Measurements from ENCODE around the gene BCR.

BCR gene

DNA sequence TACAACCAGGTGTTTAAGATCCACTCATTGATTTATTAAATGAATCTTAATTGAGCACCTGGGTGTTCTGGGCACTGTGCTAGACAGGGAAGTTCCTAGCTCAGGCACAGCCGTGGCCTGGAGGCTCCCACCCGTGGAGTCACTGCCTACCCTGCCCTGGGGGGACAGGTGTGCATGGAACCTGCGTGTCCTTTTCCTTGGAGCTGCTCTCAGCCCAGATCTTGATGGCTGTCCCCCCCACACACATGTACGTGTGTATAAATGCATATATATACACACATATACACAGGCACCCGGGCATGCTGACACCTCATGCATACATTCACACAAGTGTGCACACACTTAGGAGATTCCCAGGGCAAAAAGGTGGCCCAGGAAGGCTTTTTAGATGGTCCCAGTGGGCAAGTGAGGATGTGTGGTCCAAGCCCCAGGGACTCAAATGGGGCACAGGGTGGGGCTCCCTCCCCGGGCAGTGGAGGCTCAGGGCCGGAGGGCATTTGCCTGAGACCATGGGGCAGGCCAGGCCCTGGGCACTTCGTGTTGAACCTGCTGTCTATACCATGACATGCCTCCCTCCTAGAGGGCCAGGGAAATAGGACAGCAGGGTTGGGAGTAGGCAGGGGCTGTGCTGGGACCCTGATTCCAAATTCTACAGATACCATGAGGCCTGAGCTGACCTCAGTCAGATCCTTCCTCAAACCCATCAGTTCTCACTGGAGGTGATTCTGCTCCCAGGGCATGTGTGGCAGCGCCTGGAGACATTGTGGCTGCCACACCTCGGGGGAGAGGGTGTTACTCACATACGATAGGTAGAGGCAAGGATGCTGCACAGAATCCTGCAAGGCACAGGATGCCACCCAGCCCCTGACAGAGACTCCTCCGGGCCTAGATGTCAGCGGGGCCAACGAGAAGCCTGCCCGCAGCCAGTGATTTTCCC, 77.8 kb downstream of the BCR start:
- DNase-seq (ENCODE audit: low read depth, low spot score) = no peak
- Histone ChIP-seq H3K4me3 (ENCODE audit: insufficient read length, low read depth) (no peak overlapping the region), H3K9me3 (ENCODE audit: insufficient read depth, low read length) (no peaks in the 10 kb centered on the region), H3K36me3 (ENCODE audit: insufficient read depth, insufficient read length, low read length) (peaks cover 74% of the 10 kb centered on the region), H3K27me3 (ENCODE audit: insufficient read depth, insufficient read length) (no peaks in the 10 kb centered on the region), H3K9ac (ENCODE audit: insufficient read length, low read depth) (no peak overlapping the region), H3K4me1 (ENCODE audit: insufficient read depth, insufficient read length) (peaks cover 11% of the 10 kb centered on the region)
- TF ChIP-seq ZNF274 (IDR thresholded peaks at IDR 0.05; ENCODE audit: low read depth, low read length) (no peak), SUZ12 (IDR thresholded peaks at IDR 0.05; ENCODE audit: extremely low read depth, insufficient read depth, insufficient read length) (no peak), YY1 (IDR thresholded peaks at IDR 0.05; ENCODE audit: insufficient read depth, insufficient read length) (no peak)

DNA sequence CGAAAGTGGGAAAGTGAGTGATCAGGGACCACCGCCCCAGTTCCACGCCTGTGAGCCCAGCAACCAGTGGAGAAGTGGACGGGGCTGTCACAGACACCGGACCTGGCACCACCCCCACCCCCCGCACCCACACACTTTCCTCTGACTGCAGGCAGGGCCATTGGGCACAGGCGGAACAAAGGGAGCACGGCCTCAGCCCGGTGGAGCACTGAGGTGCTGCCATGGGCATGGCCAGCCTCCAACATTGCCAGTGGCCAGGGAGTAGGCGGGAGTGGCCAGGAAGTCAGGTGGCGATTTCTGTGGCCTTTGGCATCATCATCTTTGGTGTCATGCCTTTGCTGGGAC, 78.5 kb downstream of the BCR start:
- H3K27me3 ChIP-seq (ENCODE audit: insufficient read depth, insufficient read length) = no peaks in the 10 kb centered on the region
- TF ChIP-seq SUZ12 (IDR thresholded peaks at IDR 0.05; ENCODE audit: extremely low read depth, insufficient read depth, insufficient read length) = no peak
- no peak for TF ChIP-seq ZNF274 (IDR thresholded peaks at IDR 0.05; ENCODE audit: low read depth, low read length)
- no peak for TF ChIP-seq YY1 (IDR thresholded peaks at IDR 0.05; ENCODE audit: insufficient read depth, insufficient read length)
- H3K4me3 ChIP-seq (ENCODE audit: insufficient read length, low read depth) = no peak overlapping the region
- DNase-seq (ENCODE audit: low read depth, low spot score) = no peak
- no peak overlapping the region for H3K9ac ChIP-seq (ENCODE audit: insufficient read length, low read depth)
- peaks cover 74% of the 10 kb centered on the region for H3K36me3 ChIP-seq (ENCODE audit: insufficient read depth, insufficient read length, low read length)
- no peaks in the 10 kb centered on the region for H3K9me3 ChIP-seq (ENCODE audit: insufficient read depth, low read length)
- peaks cover 8% of the 10 kb centered on the region for H3K4me1 ChIP-seq (ENCODE audit: insufficient read depth, insufficient read length)

DNA sequence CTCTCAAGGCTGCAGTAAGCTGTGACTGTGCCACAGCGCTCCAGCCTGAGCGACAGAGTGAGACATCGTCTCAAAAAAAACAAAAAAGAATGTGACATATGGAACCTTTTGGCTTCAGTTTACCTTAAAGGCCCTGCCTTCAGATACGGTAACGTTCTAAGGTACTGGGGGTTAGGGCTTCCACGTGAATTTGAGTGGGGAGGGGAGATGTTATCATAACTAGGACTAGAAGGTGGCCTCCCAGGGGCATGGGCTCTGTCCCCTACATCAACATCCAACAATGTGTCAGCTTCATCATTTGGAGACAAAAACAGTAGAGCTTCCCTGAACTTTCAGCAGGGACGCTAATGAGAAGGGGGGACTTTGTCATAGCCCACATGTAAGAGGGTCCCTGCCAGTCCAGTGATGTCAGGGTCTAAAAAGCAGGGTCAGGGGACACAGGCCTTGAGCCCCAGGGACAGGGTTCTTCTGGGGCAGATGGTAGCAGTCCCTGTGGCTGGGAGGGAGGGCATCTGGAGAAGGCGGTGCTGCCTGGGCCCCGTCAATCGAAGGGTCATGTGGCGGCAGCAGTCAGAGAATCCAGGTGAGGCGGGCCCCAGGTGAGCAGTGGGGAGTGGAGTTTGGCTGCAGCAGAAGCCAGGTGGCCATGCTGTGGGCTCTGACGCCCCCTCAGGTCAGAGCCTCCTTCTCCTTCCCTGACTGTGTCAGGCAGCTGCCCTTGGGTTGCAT, 79.8 kb downstream of the BCR start:
- Histone ChIP-seq H3K9ac (ENCODE audit: insufficient read length, low read depth) (no peak overlapping the region), H3K4me1 (ENCODE audit: insufficient read depth, insufficient read length) (peaks cover 8% of the 10 kb centered on the region), H3K4me3 (ENCODE audit: insufficient read length, low read depth) (no peak overlapping the region), H3K36me3 (ENCODE audit: insufficient read depth, insufficient read length, low read length) (peaks cover 74% of the 10 kb centered on the region), H3K27me3 (ENCODE audit: insufficient read depth, insufficient read length) (no peaks in the 10 kb centered on the region), H3K9me3 (ENCODE audit: insufficient read depth, low read length) (no peaks in the 10 kb centered on the region)
- DNase-seq (ENCODE audit: low read depth, low spot score) = no peak
- TF ChIP-seq YY1 (IDR thresholded peaks at IDR 0.05; ENCODE audit: insufficient read depth, insufficient read length) = no peak
- TF ChIP-seq SUZ12 (IDR thresholded peaks at IDR 0.05; ENCODE audit: extremely low read depth, insufficient read depth, insufficient read length) = no peak
- TF ChIP-seq ZNF274 (IDR thresholded peaks at IDR 0.05; ENCODE audit: low read depth, low read length) = no peak

DNA sequence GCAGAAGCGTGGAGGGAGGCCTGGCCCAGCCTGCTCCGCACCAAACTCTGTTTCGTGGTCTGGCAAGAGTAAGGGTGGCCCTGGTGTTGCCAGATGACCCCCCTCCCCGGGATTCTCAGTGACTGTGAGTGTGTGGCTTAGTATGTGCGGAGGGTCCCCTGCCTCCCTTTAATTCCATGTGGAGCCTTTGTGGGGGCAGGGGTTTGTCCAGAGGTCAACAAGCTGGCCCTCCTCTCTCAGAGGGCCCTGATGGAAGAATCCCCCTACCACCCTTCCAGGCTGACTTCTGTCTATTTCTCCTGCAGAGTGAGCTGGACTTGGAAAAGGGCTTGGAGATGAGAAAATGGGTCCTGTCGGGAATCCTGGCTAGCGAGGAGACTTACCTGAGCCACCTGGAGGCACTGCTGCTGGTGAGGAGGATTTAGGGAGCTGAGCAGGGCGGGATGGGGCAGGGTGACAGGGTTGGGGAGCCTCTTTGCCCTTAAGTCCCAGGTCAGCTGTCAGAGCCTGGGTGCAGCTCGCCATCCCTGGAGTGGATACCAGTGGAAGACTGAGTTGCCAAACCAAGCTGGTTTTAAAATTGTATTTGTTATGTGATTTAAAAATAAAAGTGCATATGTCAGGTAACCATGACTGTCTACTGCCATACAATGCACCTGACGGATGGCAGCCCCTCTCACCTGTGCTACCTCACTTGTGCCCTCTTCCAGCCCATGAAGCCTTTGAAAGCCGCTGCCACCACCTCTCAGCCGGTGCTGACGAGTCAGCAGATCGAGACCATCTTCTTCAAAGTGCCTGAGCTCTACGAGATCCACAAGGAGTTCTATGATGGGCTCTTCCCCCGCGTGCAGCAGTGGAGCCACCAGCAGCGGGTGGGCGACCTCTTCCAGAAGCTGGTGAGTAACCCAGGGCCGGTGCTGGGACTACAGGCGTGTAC, 80.6 kb downstream of the BCR start:
- Histone ChIP-seq H3K27me3 (ENCODE audit: insufficient read depth, insufficient read length) (no peaks in the 10 kb centered on the region), H3K9me3 (ENCODE audit: insufficient read depth, low read length) (no peaks in the 10 kb centered on the region), H3K4me1 (ENCODE audit: insufficient read depth, insufficient read length) (peaks cover 8% of the 10 kb centered on the region), H3K36me3 (ENCODE audit: insufficient read depth, insufficient read length, low read length) (peaks cover 72% of the 10 kb centered on the region), H3K9ac (ENCODE audit: insufficient read length, low read depth) (no peak overlapping the region), H3K4me3 (ENCODE audit: insufficient read length, low read depth) (no peak overlapping the region)
- TF ChIP-seq ZNF274 (IDR thresholded peaks at IDR 0.05; ENCODE audit: low read depth, low read length) (no peak), SUZ12 (IDR thresholded peaks at IDR 0.05; ENCODE audit: extremely low read depth, insufficient read depth, insufficient read length) (no peak), YY1 (IDR thresholded peaks at IDR 0.05; ENCODE audit: insufficient read depth, insufficient read length) (no peak)
- DNase-seq (ENCODE audit: low read depth, low spot score) = no peak

GRCh38 chr22:23261900-23262450, 81.7 kb downstream of the BCR start:
- Histone ChIP-seq H3K4me1 (ENCODE audit: insufficient read depth, insufficient read length) (peaks cover 5% of the 10 kb centered on the region), H3K9ac (ENCODE audit: insufficient read length, low read depth) (no peak overlapping the region), H3K9me3 (ENCODE audit: insufficient read depth, low read length) (no peaks in the 10 kb centered on the region), H3K36me3 (ENCODE audit: insufficient read depth, insufficient read length, low read length) (peaks cover 71% of the 10 kb centered on the region), H3K27me3 (ENCODE audit: insufficient read depth, insufficient read length) (no peaks in the 10 kb centered on the region), H3K4me3 (ENCODE audit: insufficient read length, low read depth) (no peak overlapping the region)
- TF ChIP-seq YY1 (IDR thresholded peaks at IDR 0.05; ENCODE audit: insufficient read depth, insufficient read length) = no peak
- TF ChIP-seq SUZ12 (IDR thresholded peaks at IDR 0.05; ENCODE audit: extremely low read depth, insufficient read depth, insufficient read length) = no peak
- TF ChIP-seq ZNF274 (IDR thresholded peaks at IDR 0.05; ENCODE audit: low read depth, low read length) = no peak
- DNase-seq (ENCODE audit: low read depth, low spot score) = no peak

DNA sequence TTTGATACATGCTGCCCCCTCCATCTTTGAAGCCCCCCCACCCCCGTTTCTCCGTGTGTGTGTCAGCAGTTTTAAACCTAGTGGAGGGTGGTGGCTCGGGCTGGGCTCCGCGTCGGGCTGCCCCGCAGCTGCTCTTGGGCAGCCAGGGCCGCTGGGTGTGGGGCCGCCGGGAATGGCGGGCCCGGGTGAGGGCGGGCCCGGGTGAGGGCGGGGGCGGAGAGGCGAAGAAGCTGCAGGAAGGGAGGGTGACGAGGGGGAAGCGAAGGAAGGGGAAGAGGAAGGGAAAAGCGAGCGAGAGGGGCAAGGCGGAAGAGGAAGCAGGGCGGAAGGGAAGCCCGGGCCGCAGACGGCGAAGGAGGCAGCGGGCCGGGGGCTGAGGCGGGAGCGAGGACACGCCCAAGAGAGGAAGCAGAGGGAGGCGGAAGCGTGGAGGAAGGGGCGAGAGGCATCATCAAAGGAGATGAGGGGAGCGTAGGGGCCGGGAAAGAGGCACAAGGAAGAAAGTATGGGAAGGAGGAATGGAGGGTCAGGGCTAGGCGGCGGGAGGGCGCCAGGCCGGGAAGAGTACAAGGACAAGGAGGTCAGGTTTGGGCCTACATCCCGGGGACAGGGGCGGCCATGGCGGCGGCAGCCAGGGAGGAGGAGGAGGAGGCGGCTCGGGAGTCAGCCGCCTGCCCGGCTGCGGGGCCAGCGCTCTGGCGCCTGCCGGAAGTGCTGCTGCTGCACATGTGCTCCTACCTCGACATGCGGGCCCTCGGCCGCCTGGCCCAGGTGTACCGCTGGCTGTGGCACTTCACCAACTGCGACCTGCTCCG, 82.4 kb downstream of the BCR start:
- no peak overlapping the region for H3K9ac ChIP-seq (ENCODE audit: insufficient read length, low read depth)
- DNase-seq (ENCODE audit: low read depth, low spot score) = no peak
- no peaks in the 10 kb centered on the region for H3K27me3 ChIP-seq (ENCODE audit: insufficient read depth, insufficient read length)
- peaks cover 73% of the 10 kb centered on the region for H3K36me3 ChIP-seq (ENCODE audit: insufficient read depth, insufficient read length, low read length)
- no peaks in the 10 kb centered on the region for H3K9me3 ChIP-seq (ENCODE audit: insufficient read depth, low read length)
- no peak for TF ChIP-seq YY1 (IDR thresholded peaks at IDR 0.05; ENCODE audit: insufficient read depth, insufficient read length)
- TF ChIP-seq ZNF274 (IDR thresholded peaks at IDR 0.05; ENCODE audit: low read depth, low read length) = no peak
- TF ChIP-seq SUZ12 (IDR thresholded peaks at IDR 0.05; ENCODE audit: extremely low read depth, insufficient read depth, insufficient read length) = no peak
- no peak overlapping the region for H3K4me3 ChIP-seq (ENCODE audit: insufficient read length, low read depth)
- H3K4me1 ChIP-seq (ENCODE audit: insufficient read depth, insufficient read length) = peaks cover 5% of the 10 kb centered on the region

Measured in NT2/D1 (cell line).